Stimulated activated CD8-positive, alpha-beta memory T cell treated with anti-CD3 and anti-CD28 coated beads, Interleukin-12 subunit alpha, Interleukin-12 subunit beta, amount 100 ng/mL, for 4 hours (primary cell): ENCODE measurements around the gene TPSB2.
"Not testable (repeated sequence)": the region's sequence is repeated elsewhere in the genome, so short reads cannot be mapped to it uniquely, and the experiment has no call there.

Experiments
- DNase-seq: peaks from one replicate; pipeline ENCODE4 v3.0.0-alpha.2; 2020; ENCODE audit warnings: low read depth

TPSB2 gene

DNA sequence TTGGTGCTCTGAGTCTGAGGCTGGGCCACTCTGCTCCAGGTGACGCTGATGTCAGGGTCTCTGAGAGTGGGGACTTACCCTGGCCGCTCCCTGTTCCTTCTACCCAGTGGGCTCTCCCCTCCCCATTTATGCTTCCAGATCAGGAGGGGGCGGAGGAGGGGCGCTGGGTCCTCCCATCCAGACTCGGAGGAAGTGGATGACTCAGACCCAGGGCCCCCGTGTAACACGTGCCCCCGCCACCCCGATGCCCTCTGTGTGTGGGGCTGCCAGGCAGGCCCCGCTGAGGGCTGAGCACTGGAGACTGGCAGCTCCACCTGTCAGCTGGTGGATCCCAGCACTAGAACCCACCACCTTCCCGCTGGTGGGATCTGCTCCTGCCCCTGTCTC is at the start of gene TPSB2:
TPSB2 (minus strand) TSS at position 101 of the 387 bp plus-strand sequence. CDS start 233 bp downstream, outside the sequence.
- DNase-seq, result not testable (repeated sequence)

DNA sequence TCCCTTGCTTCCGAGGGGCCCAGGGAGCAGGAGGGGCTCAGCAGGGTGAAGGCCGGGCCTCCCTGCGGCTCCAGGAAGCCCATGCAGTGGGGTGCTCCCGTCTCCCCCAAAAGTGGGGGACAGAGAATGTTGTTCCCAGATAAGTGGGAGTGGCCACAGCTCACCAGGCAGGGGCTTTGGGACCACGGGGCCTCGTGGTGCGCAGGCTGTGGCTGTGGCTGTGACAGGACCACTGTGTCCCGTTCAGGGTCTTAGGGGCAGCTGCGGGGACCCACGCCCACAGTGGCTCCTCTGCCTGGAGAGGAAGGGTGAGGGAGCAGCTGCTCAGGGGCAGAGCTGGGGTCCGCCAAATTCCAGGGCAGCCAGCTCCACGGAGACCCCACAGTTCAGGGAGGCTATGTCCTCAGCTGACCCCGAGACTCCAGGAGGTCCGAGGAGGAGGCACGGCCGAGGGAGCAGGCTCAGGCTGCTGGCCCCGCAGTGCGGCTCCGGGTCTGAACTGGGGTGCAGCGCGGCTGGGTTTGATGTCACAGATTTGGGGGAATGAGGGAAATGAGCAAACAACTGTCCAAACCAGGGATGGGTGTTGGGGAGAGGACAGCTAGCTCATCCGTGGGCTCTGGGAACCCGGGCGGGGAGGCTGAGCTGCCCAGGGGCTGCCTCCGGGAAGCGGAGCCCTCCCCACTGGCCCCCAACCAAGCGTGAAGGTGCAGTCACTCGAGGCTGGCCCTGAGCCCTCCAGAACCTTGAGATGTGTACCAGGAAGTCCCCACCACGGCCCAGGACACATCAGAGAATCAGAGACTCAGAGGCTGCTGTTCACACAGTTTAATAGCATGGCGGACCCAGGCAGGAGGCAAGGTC is 49.3 kb upstream of the TPSB2 start:
- no peak for DNase-seq

DNA sequence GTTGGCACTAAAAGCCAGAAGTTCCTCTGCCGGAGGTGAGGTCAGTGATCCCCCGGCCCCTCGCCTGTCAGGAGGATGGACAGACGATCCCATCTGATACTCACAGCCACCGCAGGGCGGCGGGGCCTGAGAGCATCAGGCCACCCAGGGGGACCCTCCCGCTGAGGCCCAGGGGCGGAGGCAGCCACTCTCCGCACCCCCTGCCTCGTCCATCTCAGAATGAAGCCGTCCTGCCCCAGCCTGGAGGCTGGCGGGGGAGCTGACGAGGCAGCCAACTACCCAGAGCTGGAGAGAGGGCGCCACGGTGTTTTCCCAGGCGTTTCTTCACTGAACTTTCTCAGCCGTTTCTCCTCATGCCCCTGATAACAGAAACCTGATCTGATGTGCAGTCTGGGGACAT is 48.5 kb upstream of the TPSB2 start:
- DNase-seq, result no peak

DNA sequence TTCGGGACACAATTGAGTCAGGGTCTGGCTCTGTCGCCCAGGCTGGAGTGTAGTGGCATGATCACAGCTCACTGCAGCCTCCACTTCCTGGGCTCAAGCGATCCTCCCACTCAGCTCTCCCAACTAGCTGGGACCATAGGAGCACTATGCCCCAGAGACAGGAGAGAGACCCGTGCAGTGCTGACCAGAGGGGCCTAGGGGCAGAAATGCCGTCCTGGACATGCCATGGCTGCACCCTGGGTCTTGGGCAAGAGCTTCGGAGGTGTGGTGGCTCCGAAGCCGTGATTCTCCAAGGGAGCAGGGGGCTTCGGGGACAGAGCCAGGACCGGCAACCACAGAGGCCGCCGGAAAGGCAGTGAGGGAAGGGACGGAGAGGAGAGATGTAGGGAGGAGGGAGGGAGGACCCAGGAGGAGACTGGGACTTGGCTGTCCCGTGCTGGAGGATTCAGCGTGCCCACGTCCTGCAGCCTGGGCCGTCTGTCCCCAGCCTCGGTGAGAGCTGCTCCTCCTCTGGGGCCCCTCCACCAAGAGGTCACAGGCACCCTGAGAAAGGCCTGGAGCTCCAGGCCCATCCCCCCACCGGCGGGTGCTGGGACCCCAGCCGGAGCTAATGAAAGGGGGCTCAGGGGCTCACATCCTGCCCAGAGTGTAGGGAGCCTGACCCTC is 47.8 kb upstream of the TPSB2 start:
- DNase-seq, result no peak

DNA sequence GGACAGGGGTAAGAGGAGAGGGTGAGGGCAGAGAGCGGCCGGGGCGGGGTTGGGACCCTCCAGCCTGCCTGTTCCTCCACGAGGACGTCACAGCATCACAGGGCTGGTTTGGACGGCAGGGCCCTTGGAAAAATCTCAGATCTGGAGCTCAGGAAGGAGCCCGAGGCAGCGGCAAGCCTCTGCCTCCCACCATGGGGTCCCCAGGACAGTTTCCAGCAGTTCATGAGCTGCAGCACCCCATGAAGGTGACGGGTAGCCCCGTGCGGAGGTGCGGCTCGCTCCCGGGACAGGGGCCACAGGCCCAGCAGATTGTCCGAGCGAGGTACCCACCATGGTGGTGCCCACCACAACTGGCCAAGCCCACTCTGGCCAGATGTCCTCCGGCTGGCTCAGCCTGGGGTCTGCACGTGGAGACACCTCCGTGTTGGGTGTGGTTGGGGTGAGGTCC is 47.2 kb upstream of the TPSB2 start:
- DNase-seq, result no peak

DNA sequence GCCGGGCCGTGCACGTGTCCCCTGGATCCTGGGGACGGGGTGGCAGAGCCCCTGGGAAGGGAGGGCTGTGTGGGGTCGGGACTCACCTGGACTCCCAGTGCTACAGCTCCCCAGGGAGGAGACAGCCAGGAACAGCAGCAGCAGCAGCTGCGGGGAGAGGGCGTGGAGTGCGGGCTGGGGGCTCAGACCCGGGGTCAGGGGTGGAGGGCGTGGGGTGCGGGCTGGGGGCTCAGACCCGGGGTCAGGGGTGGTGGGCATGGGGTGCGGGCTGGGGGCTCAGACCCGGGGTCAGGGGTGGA is 46.5 kb upstream of the TPSB2 start:
- DNase-seq, result no peak

DNA sequence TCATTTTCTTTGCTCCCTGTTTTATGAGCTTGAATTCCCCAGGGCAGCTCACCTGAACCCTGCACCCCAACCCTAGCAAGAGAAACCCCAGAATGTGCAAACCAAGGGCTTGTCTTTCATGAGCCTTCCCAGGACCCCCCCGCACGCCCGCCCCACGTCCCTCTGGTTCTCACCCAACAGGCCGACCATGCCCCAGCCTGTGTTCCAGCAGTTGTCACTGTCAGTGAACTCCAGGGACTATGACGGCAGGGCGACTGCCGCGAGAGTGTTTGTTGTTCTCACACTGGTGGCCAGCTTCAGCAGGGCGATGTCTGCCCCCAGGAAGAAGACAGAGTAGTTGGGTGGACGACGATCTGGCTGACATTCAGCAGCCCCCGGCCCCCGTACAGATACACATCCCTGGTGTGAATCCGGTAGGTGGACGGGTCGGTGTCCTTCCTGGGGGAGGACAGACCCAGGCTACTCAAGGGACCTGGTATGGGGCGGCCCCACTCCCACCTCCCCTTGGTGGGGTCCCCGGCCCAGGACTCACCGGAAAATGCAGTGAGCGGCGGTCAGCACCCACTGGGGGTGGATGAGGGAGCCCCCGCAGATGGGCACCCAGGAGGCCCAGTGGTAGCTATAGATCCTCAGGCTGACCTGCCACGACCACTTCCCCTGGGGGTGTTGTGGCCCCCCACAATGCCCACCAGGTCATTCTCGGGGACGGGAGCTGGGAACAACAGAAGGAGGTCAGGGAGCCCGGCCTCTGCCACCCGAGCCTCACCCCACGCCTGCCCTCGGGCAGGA is 46.0 kb upstream of the TPSB2 start:
- no peak for DNase-seq

DNA sequence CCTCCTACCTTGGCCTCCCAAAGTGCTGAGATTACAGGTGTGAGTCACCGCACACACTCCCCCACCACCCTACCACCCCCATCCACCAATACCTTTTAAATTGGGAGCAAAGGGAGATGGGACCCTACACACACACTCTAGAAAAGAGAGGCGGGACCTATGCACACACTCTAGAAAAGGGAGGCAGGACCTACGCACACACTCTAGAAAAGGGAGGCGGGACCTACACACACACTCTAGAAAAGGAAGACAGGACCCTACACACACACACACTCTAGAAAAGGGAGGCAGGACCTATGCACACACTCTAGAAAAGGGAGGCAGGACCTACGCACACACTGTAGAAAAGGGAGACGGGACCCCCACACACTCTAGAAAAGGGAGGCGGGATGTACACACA is 44.8 kb upstream of the TPSB2 start:
- DNase-seq, result no peak

DNA sequence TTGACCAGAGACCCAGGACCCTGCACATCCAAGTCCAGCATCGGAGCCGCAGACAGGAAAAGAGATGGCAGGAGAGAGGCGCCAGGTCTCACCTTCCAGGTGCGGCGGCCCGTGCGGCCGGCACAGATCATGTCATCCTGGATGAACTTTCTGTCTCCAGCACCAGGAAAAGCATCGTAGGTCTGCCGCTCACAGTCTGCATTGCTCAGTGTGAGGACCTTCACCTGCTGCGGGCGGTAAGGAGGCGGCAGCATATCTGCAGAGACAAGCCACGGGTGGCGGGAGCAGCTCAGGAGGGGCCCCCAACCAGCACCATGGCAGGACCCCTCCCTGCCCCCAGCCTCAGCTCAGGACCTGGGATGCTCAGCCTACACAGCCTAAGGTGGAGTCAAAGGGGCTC is 43.8 kb upstream of the TPSB2 start:
- DNase-seq, result no peak

DNA sequence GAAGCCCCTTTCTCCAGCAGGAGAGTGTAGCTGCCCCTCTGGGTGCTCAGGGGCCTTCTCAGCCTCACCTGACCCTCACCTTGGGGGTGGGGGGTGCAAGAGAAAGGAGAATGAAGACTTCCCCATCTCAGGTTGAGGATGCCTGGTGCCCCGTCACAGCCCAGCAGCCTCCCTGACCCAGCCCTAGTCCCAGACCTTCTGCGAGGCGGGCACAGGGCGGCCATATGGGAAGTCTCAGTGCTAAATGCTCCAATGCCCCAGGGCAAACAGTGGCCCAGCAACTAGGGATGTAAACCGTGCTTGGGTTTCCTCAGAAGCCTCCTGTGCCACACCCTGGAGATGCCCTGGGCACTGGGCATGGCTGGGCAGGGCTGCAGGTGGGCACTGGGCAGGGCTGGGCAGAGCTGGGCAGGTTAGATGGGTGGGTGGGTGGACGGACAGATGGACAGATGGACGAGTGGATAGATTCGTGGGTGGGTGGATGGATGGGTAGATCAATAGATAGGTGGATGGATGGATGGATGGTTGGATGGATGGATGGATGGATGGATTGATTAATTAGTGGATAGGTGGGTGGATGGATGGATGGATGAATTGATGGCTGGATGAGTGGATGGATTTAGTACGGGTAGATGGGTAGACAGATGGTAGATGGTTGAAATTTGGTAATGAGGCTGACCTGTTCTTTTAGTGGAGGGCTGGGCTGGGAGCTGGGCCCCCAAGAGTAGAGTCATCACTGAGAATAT is 42.6 kb upstream of the TPSB2 start:
- no peak for DNase-seq

DNA sequence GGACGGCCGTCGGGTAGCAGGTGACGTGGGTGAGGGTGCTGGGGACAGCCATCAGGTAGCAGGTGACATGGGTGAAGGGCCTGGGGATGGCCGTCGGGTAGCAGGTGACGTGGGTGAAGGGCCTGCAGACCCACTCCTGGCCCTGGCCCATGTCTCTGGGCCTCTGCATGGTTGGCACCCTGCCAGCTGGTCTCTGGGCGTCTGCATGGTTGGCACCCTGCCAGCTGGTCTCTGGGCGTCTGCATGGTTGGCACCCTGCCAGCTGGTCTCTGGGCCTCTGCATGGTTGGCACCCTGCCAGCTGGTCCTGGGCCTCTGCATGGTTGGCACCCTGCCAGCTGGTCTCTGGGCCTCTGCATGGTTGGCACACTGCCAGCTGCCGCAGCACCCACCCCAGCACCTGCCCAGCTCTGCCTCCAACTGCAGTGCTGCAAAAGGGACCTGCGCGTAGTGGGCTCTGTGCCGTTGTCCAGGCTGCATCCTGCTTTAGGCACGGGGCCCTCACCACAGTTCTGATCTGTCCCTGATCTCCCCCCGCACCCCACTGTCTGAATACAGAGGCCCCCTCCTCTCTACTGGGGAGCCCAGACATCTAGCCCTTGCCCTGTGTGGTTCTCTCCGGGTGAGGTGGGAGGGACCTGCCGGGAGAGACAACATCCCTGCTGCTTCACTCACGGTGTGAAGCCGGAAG is 41.9 kb upstream of the TPSB2 start:
- not testable (repeated sequence) for DNase-seq

DNA sequence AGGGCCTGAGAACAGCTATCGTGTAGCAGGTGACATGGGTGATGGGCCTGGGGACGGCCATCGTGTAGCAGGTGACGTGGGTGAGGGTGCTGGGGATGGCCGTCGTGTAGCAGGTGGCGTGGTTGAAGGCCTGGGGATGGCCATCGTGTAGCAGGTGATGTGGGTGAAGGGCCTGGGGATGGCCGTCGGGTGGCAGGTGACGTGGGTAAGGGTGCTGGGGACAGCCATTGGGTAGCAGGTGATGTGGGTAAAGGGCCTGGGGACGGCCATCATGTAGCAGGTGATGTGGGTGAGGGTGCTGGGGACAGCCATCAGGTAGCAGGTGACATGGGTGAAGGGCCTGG is 41.4 kb upstream of the TPSB2 start:
- no peak for DNase-seq

DNA sequence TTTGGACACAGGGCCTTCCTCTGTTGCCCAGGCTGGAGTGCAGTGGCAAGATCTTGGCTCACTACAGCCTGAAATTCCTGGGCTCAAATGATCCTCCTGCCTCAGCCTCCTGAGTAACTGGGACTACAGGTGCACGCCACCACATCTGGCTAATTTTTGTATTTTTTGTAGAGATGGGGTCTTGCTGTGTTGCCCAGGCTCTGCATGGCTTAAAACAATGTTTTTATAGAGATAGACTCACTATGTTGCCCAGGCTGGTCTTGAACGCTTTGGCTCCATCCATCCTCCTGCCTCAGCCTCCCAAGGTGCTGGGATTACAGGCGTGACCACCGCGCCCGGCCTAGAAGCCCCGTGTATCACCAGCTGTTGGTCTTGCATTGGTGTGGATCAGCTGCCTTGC is 39.4 kb upstream of the TPSB2 start:
- not testable (repeated sequence) for DNase-seq

DNA sequence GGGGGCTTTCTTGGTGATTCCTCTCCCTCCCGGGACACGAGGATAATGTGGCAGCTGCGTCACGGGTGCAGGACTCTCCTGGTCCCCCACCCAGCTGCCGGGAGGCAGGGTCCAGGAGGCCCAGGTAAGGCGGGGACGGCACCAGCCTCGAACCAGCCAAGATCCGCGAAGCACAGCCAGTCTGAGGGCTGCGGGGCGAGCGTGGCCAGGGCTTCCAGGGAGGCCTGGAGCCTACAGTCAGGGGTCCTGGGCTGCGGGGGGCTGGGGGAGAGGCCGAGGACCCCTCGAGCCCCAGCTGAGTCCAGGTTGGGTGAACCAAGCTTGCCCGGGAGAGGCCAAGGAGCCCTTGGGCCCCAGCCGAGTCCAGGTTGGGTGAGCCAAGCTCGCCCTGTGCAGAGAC is 35.8 kb upstream of the TPSB2 start:
- DNase-seq, result no peak

DNA sequence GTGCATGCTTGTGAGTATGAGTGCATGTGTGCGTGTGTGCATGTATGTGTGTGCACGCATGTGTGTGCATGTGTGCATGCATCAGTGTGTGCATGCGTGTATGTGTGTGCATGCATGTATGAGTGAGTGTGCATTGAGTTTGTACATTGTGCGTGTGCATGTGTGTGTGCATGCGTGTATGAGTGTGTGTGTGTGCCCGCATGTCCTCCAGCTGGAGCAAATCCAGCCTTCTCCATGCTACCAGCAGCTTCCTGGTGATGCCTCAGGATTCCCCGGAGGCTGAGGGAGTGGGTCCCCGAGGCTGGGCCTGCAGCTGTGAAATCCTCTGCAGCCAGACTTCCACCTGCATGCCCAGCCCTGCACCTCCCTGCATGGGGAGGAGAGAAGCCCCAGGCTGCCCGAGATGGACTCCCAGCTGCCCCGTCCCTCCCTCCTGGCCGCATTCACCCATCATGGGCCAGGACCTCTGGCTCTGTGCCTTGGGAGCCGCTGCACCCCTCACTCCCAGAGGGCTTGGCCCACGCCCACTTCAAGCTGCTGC is 35.2 kb upstream of the TPSB2 start:
- no peak for DNase-seq

DNA sequence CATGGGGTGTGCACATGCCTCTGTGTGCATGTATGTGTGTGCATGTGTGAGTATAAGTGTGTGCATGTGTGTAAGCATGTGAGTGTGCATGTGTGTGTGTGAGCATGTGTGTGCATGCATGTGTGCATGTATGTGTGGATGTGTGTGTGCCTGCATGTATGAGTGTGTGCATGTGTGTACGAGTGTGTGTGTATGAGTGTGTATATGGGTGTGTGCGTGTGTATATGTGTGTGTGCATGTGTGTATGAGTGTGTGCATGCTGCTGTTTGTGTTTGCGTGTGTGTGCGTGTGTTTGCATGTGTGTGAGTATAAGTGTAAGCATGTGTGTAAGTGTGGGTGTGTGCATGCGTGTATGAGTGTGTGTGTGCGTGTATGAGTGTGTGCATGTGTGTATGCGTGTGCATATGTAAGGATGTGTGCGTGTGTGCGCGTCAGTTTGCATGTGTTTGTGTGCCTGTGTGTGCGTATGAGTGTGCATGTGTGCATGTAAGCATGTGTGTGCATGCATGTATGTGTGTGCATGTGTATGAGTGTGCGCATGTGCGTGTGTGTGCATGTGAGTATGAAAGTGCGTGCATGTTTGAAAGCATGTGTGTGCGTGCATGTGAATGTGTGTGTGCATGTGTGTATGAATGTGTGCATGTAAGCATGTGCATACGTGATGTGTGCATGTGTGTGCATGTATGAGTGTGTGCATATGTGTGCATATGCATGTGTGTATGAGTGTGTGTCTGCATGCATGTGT is 34.5 kb upstream of the TPSB2 start:
- no peak for DNase-seq

DNA sequence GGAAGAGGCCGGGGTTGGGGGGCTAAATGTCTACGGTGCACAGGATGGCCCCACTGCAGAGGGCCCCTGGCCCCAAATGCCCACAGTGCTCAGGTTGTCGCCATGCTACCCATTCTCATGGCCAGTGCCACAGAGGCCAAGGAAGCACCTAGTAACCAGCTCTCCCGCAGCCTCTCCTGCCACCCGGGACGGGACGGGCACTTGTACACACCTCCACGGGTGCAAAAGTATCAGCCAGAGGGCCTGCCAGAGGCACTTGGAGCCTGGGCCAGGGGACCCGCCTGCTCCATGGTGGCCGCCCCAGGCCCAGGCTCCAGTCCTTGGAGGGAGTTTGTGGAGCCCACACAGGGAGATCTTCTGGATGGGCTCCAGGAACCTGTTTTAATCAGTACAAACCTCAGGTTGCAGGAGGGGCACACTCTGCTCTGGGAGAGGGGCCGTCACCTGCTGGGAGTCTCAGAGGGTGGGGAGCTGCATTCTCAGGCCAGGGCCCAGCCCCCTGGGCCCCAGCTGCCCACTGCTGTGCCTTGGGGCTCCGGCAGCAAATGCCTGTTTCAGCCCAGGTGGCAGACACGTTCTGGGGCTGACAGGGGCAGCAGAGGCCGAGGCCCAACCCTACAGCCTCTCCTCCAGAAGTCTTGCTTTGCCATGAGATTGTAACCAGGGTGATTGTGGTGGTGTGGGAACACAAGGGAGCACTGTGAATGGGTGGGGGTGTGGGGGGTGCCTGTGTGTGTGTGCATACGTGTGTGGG is 33.8 kb upstream of the TPSB2 start:
- no peak for DNase-seq

DNA sequence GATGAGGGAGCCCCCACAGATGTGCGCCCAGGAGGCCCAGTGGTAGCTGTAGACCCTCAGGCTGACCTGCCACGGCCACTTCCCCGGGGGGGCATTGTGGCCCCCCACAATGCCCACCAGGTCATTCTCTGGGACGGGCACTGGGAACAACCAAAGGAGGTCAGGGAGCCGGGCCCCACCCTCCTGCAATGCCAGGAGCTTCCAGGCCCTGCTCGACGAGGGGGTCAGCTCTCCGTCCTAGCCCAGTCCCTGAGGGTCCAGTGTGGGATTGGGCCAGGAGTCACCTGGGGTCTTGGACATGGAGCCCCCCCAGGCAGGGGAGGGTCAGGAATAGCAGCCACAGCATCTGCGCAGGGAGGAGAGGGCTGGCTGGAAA is 32.9 kb upstream of the TPSB2 start:
- DNase-seq, result no peak

DNA sequence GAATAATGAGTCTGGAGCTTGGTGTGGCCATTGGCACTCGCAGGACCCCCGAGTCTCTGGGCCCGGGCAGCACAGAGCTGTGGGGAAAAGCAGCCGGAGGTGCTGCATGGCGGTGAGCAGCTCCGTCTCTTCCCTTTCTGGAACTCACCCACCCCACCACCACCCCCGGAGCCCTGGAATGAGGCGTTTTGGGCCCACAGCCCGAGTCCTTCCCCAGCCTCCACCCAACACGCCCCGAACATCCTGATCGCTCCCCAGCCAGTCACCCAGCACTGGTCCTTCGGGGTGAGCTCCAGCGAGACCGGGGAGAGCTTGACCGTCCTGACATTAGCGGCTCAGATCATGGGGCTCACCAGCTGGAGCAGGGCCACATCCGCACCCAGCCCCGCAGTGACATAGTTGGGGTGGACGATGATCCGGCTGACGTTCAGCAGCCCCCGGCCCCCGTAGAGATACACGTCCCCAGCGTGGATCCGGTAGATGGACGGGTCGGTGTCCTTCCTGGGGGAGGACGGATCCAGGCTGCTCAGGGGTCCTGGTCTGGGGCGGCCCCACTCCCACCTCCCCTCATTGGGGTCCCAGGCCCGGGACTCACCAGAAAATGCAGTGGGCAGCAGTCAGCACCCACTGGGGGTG is 32.3 kb upstream of the TPSB2 start:
- no peak for DNase-seq
